22Rv1 (cell line): ENCODE data around the gene AATF.

ENCODE experiments used
- CTCF ChIP-seq: fragments of 450-650 bp; IDR thresholded peaks from 2 replicates; pipeline ENCODE4 v1.5.1; 2017; ENCODE audit warnings: mild to moderate bottlenecking
- ZFX ChIP-seq: fragments of 450-650 bp; IDR thresholded peaks from 2 replicates; pipeline ENCODE4 v1.6.1; 2017; ENCODE audit warnings: antibody characterized with exemption, borderline replicate concordance

- no peak for TF ChIP-seq CTCF
- TF ChIP-seq ZFX, result no peak
Observed at GRCh38 chr17:36983618-36984017, 34.9 kb downstream of the AATF start.
